Ovary (tissue), 3 donors: ENCODE results near the gene PER1.

Source experiments
- CTCF ChIP-seq, 3 donors: fragments of 450-650 bp in 2 of 3; fragments of 200-600 bp in 1 of 3; IDR thresholded peaks; one replicate each; pipeline versions ENCODE4 v1.5.1 to v1.8.0; 2016 to 2022; ENCODE audit warnings: antibody characterized with exemption in 3 of 3, mild to moderate bottlenecking in 1 of 3
- POLR2A ChIP-seq: fragments of 450-650 bp; IDR thresholded peaks from one replicate; pipeline ENCODE4 v1.6.1; 2017; ENCODE audit warnings: antibody characterized with exemption, mild to moderate bottlenecking, moderate library complexity
- donor health status: DM: no; HTN: no; CAD: no.

- TF ChIP-seq CTCF (IDR thresholded peaks at IDR 0.05), result no peak
- TF ChIP-seq POLR2A, result no peak
These were observed 56.8 kb downstream of the PER1 start for GRCh38 chr17:8095361-8095760.
